Keratinocyte (primary cell): Measurements from ENCODE around the gene MOB3B. TPM values are rescaled to one million over a fixed set of nuclear protein-coding genes. Genes with fewer than 3 reads are reported as not detected.

Experiments used
- DNase-seq: peaks from one replicate; pipeline ENCODE4 v3.0.0-alpha.2; 2011; ENCODE audit warnings: low read depth, missing footprints, low spot score
- FAIRE-seq: peaks from 2 replicates; lab custom pipeline; 2011; peaks lifted over from hg19 to GRCh38; lab: Jason Lieb, UNC
- H2AFZ ChIP-seq: 2 replicates; pipeline ENCODE4 v1.6.0; 2012; ENCODE audit warnings: low read length, control low read depth, inconsistent platforms; ENCODE audit not compliant: control insufficient read depth
- H3K27ac ChIP-seq: 2 replicates; pipeline ENCODE4 v1.5.1; 2011; ENCODE audit warnings: low read length; ENCODE audit not compliant: control insufficient read depth, insufficient read depth
- H3K27me3 ChIP-seq: 3 replicates; pipeline ENCODE4 v1.6.0; 2011; ENCODE audit warnings: low read length; ENCODE audit not compliant: control insufficient read depth, insufficient read depth; ENCODE audit errors: extremely low read depth
- H3K36me3 ChIP-seq, 2 experiments: 2 replicates in 1 of 2; 3 replicates in 1 of 2; pipeline ENCODE4 v1.5.1; 2011; ENCODE audit warnings: low read length in 2 of 2, mild to moderate bottlenecking in 1 of 2; ENCODE audit not compliant: control insufficient read depth in 2 of 2, insufficient read depth in 2 of 2; ENCODE audit errors: extremely low read depth in 1 of 2
- H3K4me1 ChIP-seq: 3 replicates; pipeline ENCODE4 v1.5.1; 2011; ENCODE audit warnings: low read length; ENCODE audit not compliant: control insufficient read depth, insufficient read depth; ENCODE audit errors: extremely low read depth
- H3K4me2 ChIP-seq: 3 replicates; pipeline ENCODE4 v1.6.0; 2011; ENCODE audit warnings: low read depth, low read length; ENCODE audit not compliant: control insufficient read depth, insufficient read depth; ENCODE audit errors: extremely low read depth
- H3K4me3 ChIP-seq, 3 experiments: fragments of 200-600 bp in 1 of 3; sonication (generic) in 1 of 3; 2 replicates in 2 of 3; 3 replicates in 1 of 3; pipeline ENCODE4 v1.5.1; 2011 to 2016; ENCODE audit warnings: low read length in 3 of 3, mild to moderate bottlenecking in 3 of 3, control low read depth in 2 of 3, inconsistent platforms in 1 of 3, low read depth in 1 of 3, mixed read lengths in 1 of 3, mixed run types in 1 of 3, moderate library complexity in 1 of 3; ENCODE audit not compliant: control insufficient read depth in 2 of 3, insufficient read depth in 2 of 3; ENCODE audit errors: extremely low read depth in 1 of 3
- H3K79me2 ChIP-seq: 2 replicates; pipeline ENCODE4 v1.6.0; 2012; ENCODE audit warnings: low read length; ENCODE audit not compliant: control insufficient read depth, insufficient read depth
- H3K9ac ChIP-seq: 3 replicates; pipeline ENCODE4 v1.6.0; 2011; ENCODE audit warnings: low read length; ENCODE audit not compliant: control insufficient read depth, insufficient read depth; ENCODE audit errors: extremely low read depth
- H3K9me1 ChIP-seq: 3 replicates; pipeline ENCODE4 v1.6.0; 2011; ENCODE audit warnings: low read length; ENCODE audit not compliant: control insufficient read depth, insufficient read depth; ENCODE audit errors: extremely low read depth
- H3K9me3 ChIP-seq: 2 replicates; pipeline ENCODE4 v1.5.1; 2012; ENCODE audit warnings: low read depth, low read length; ENCODE audit not compliant: control insufficient read depth
- H4K20me1 ChIP-seq: 3 replicates; pipeline ENCODE4 v1.6.0; 2011; ENCODE audit warnings: low read length; ENCODE audit not compliant: control insufficient read depth, insufficient read depth; ENCODE audit errors: extremely low read depth
- CTCF ChIP-seq, 3 experiments: IDR thresholded peaks in 1 of 3; conservative IDR thresholded peaks in 1 of 3; optimal IDR thresholded peaks in 1 of 3; 2 replicates in 2 of 3; 3 replicates in 1 of 3; pipeline versions ENCODE3 to v1.5.1; 2011; ENCODE audit warnings: low read length in 3 of 3, mild to moderate bottlenecking in 3 of 3, moderate library complexity in 2 of 3, control low read depth in 1 of 3, inconsistent platforms in 1 of 3; ENCODE audit not compliant: insufficient read depth in 2 of 3; ENCODE audit errors: extremely low read depth in 1 of 3
- EZH2 ChIP-seq: IDR thresholded peaks from one replicate; pipeline ENCODE4 v1.6.1; 2012; ENCODE audit warnings: inconsistent platforms, mild to moderate bottlenecking, low read length, moderate library complexity
- dilution Hi-C: fragments of 300-500 bp; cut with MboI; formaldehyde crosslinking; loops from one replicate; pipeline ENCODE4 v1.7.0; 2020; ENCODE audit warnings: low sequenced_read_pairs; ENCODE audit not compliant: extremely low pct_ligation_motif_present
- polyA plus RNA-seq, 5 experiments: library from polyadenylated mRNA; depleted of rRNA in 3 of 5; stranded (reverse) in 3 of 5; stranded (forward) in 1 of 5; unstranded in 1 of 5; fragments of >200 nt; gene quantifications; 1 replicate in 1 of 5; 2 replicates in 3 of 5; 3 replicates in 1 of 5; pipeline versions ENCODE4 v1.2.1 to v1.2.3, GENCODE V29; 2011 to 2012; ENCODE audit warnings: missing spikeins in 2 of 5, low read depth in 1 of 5, low replicate concordance in 1 of 5

Gene MOB3B
- polyA plus RNA-seq, 1 donor (not counting 4 experiments of a cell fraction or from before 2014, with no cell fraction given): 35.3 TPM

GRCh38 chr9:27393054-27393846 lies 136.4 kb downstream of the MOB3B start:
- DNase-seq (no peak), FAIRE-seq (no peak)
- peaks cover 46% of the 10 kb centered on the region for H3K4me1 ChIP-seq
- no peak overlapping the region for H3K9ac ChIP-seq
- H3K9me3 ChIP-seq: no peaks in the 10 kb centered on the region
- H4K20me1 ChIP-seq: no peaks in the 10 kb centered on the region
- H3K9me1 ChIP-seq: peaks cover 2% of the 10 kb centered on the region
- no peaks in the 10 kb centered on the region for H3K36me3 ChIP-seq
- peaks cover 53% of the 10 kb centered on the region for H3K79me2 ChIP-seq
- no peaks in the 10 kb centered on the region for H3K27me3 ChIP-seq
- H3K27ac ChIP-seq: no peak overlapping the region
- TF ChIP-seq CTCF (optimal IDR thresholded peaks at IDR 0.05 in 1 of 3, IDR thresholded peaks at IDR 0.05 in 1 of 3, conservative IDR thresholded peaks at IDR 0.05 in 1 of 3; ENCODE audit: extremely low read depth in 1 of 3, insufficient read depth in 2 of 3, low read length in 3 of 3) (no peak), EZH2 (no peak)
- no peak overlapping the region for H3K4me3 ChIP-seq
- H2AFZ ChIP-seq: no peak overlapping the region
- dilution Hi-C loops: no loop called here
- H3K4me2 ChIP-seq: no peak overlapping the region

- FAIRE-seq (no peak), DNase-seq (no peak)
- no peak for TF ChIP-seq CTCF (optimal IDR thresholded peaks at IDR 0.05 in 1 of 3, IDR thresholded peaks at IDR 0.05 in 1 of 3, conservative IDR thresholded peaks at IDR 0.05 in 1 of 3; ENCODE audit: extremely low read depth in 1 of 3, insufficient read depth in 2 of 3, low read length in 3 of 3)
- no peak for TF ChIP-seq EZH2
- Histone ChIP-seq H3K27me3 (no peaks in the 10 kb centered on the region), H3K36me3 (no peaks in the 10 kb centered on the region), H4K20me1 (no peaks in the 10 kb centered on the region), H2AFZ (no peak overlapping the region), H3K79me2 (peaks cover 52% of the 10 kb centered on the region), H3K9me1 (peaks cover 2% of the 10 kb centered on the region), H3K4me1 (peaks cover 47% of the 10 kb centered on the region), H3K9ac (no peak overlapping the region), H3K9me3 (no peaks in the 10 kb centered on the region), H3K27ac (no peak overlapping the region), H3K4me3 (no peak overlapping the region), H3K4me2 (no peak overlapping the region)
- dilution Hi-C loops: no loop called here
Measured at GRCh38 chr9:27392451-27392850, 137.2 kb downstream of the MOB3B start.
